M059J (cell line): ENCODE data around the gene BST2. TPM values are rescaled to one million over a fixed set of nuclear protein-coding genes. Genes with fewer than 3 reads are reported as not detected.

ENCODE experiments used
- total RNA-seq: library from RNA; depleted of rRNA; stranded (reverse); fragments of >200 nt; shearing (Covaris generic); gene quantifications from 2 replicates; pipeline ENCODE4 v1.2.3, GENCODE V29; 2014; rRNA removed

The BST2 gene
- total RNA-seq, 1 experiment from 2014 or later, result 600 TPM

Other genes starting within 250 kb of the BST2 start
- gene USE1, start 190.3 kb downstream of the BST2 start, total RNA-seq, result 17.9 and 18.1 TPM in 2 replicates
- 7.9 and 9.7 TPM in 2 replicates for gene OCEL1, start 179.4 kb downstream of the BST2 start, total RNA-seq
- 35.5 and 56.4 TPM in 2 replicates for gene NR2F6, start 159.7 kb downstream of the BST2 start, total RNA-seq
- not detected in 2 replicates for gene USHBP1, start 140.9 kb downstream of the BST2 start, total RNA-seq
- 121 and 122 TPM in 2 replicates for gene BABAM1, start 138.2 kb downstream of the BST2 start, total RNA-seq
- 0.69 and 0.71 TPM in 2 replicates for gene ANKLE1, start 123.7 kb downstream of the BST2 start, total RNA-seq
- 19.1 and 30.2 TPM in 2 replicates for gene ABHD8, start 102.2 kb downstream of the BST2 start, total RNA-seq
- 73.2 and 83.3 TPM in 2 replicates for gene MRPL34, start 99.8 kb downstream of the BST2 start, total RNA-seq
- gene DDA1, start 96.1 kb downstream of the BST2 start, total RNA-seq, result 40.5 and 50.3 TPM in 2 replicates
- 3.5 and 5.6 TPM in 2 replicates for gene ANO8, start 70.8 kb downstream of the BST2 start, total RNA-seq
- gene GTPBP3, start 68.1 kb downstream of the BST2 start, total RNA-seq, result 9.6 and 16.8 TPM in 2 replicates
- gene PLVAP, start 28.3 kb downstream of the BST2 start, total RNA-seq, result 0.05 TPM in 1 of 2 replicates, not detected in the other
- 0.47 TPM in 1 of 2 replicates, not detected in the other for gene CCDC194, start 11.4 kb downstream of the BST2 start, total RNA-seq
- 144 and 151 TPM in 2 replicates for gene MVB12A, start 14.4 kb upstream of the BST2 start, total RNA-seq
- 0.25 TPM in 1 of 2 replicates, not detected in the other for gene TMEM221, start 43.0 kb upstream of the BST2 start, total RNA-seq
- gene NXNL1, start 55.3 kb upstream of the BST2 start, total RNA-seq, result not detected in 2 replicates
- gene SLC27A1, start 64.9 kb upstream of the BST2 start, total RNA-seq, result 4.8 and 12.2 TPM in 2 replicates
- gene PGLS, start 106.0 kb upstream of the BST2 start, total RNA-seq, result 53.3 and 66.8 TPM in 2 replicates
- gene COLGALT1, start 150.0 kb upstream of the BST2 start, total RNA-seq, result 104 and 150 TPM in 2 replicates